HEK293 (cell line): ENCODE data around the gene FBXW11.

Experiments
- AEBP2 ChIP-seq: fragments of 450-650 bp; formaldehyde crosslinking; IDR thresholded peaks from 2 replicates; pipeline ENCODE4 v1.5.1; 2016; ENCODE audit warnings: missing biosample characterization, missing genetic modification characterization, borderline replicate concordance
- ELK4 ChIP-seq: IDR thresholded peaks from 2 replicates; pipeline ENCODE4 v1.6.1; 2011; ENCODE audit warnings: mild to moderate bottlenecking, low read depth, low read length, borderline replicate concordance
- ZBTB8A ChIP-seq: fragments of 450-650 bp; formaldehyde crosslinking; IDR thresholded peaks from 2 replicates; pipeline ENCODE4 v1.5.1; 2016; ENCODE audit warnings: missing biosample characterization, missing genetic modification characterization
- ZNF473 ChIP-seq: fragments of 450-650 bp; formaldehyde crosslinking; IDR thresholded peaks from 2 replicates; pipeline ENCODE4 v1.5.1; 2017; ENCODE audit warnings: missing biosample characterization, missing genetic modification characterization
- TF ChIP-seq, protein P1 (sequence below): fragments of 450-650 bp; formaldehyde crosslinking; IDR thresholded peaks from 2 replicates; pipeline ENCODE4 v1.5.1; 2016; ENCODE audit warnings: missing biosample characterization, missing genetic modification characterization

- TF ChIP-seq, protein P1, sequence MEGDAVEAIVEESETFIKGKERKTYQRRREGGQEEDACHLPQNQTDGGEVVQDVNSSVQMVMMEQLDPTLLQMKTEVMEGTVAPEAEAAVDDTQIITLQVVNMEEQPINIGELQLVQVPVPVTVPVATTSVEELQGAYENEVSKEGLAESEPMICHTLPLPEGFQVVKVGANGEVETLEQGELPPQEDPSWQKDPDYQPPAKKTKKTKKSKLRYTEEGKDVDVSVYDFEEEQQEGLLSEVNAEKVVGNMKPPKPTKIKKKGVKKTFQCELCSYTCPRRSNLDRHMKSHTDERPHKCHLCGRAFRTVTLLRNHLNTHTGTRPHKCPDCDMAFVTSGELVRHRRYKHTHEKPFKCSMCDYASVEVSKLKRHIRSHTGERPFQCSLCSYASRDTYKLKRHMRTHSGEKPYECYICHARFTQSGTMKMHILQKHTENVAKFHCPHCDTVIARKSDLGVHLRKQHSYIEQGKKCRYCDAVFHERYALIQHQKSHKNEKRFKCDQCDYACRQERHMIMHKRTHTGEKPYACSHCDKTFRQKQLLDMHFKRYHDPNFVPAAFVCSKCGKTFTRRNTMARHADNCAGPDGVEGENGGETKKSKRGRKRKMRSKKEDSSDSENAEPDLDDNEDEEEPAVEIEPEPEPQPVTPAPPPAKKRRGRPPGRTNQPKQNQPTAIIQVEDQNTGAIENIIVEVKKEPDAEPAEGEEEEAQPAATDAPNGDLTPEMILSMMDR (tag by site-specific recombination) = no peak
- TF ChIP-seq ELK4 = no peak
- no peak for TF ChIP-seq ZBTB8A (tag by site-specific recombination)
- no peak for TF ChIP-seq ZNF473
- TF ChIP-seq AEBP2 (tag by site-specific recombination) = no peak
These were observed 42.2 kb upstream of the FBXW11 start for GRCh38 chr5:172048539-172049101.
